GM12873 (cell line): Measurements from ENCODE around the gene NUDT16L1.

Experiments used
- CTCF ChIP-seq: IDR thresholded peaks from 2 replicates; pipeline ENCODE4 v1.5.1; 2012; ENCODE audit warnings: low read depth, mild to moderate bottlenecking, moderate library complexity, low read length, control low read depth; ENCODE audit not compliant: insufficient read depth; ENCODE audit errors: missing control alignments

The NUDT16L1 gene

GRCh38 chr16:4706871-4707270 is 13.5 kb downstream of the NUDT16L1 start:
- no peak for TF ChIP-seq CTCF

- no peak for TF ChIP-seq CTCF
These were observed 16.1 kb downstream of the NUDT16L1 start for GRCh38 chr16:4709481-4709880.

- TF ChIP-seq CTCF, result no peak
These were observed 20.5 kb downstream of the NUDT16L1 start for GRCh38 chr16:4713663-4714501.

- TF ChIP-seq CTCF, result no peak
These were observed 21.6 kb downstream of the NUDT16L1 start for GRCh38 chr16:4714996-4715395.

GRCh38 chr16:4718466-4718865 is 25.1 kb downstream of the NUDT16L1 start:
- TF ChIP-seq CTCF, result no peak

GRCh38 chr16:4723071-4723767 is 29.9 kb downstream of the NUDT16L1 start:
- TF ChIP-seq CTCF, result no peak

GRCh38 chr16:4724661-4725270 is 31.4 kb downstream of the NUDT16L1 start:
- no peak for TF ChIP-seq CTCF
